Raji (cell line): ENCODE results near the gene EYA4.

Source experiments
- POLR2A ChIP-seq: IDR thresholded peaks from 2 replicates; pipeline ENCODE4 v1.6.1; 2011; ENCODE audit warnings: low read depth, low read length, control low read depth; ENCODE audit not compliant: insufficient read depth

The EYA4 gene

DNA sequence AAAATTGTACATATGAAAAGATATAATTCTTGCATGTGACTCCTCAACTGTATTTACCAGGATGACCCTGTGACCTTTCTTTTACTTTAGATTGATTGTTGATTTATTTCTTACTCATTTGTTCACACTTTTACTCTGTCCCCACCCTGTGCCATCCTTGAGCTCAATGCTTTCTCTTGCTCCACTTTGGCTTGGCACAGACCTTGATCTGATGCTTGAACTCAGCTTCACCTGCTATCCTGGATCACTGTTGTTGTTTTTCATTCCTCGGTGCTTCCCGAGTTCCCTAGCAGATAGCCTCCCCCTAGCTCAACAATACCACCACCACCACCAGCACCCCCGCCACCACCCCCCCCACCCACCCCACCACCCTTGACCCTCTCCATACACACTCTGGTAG lies 102.1 kb downstream of the EYA4 start:
- TF ChIP-seq POLR2A, result no peak

DNA sequence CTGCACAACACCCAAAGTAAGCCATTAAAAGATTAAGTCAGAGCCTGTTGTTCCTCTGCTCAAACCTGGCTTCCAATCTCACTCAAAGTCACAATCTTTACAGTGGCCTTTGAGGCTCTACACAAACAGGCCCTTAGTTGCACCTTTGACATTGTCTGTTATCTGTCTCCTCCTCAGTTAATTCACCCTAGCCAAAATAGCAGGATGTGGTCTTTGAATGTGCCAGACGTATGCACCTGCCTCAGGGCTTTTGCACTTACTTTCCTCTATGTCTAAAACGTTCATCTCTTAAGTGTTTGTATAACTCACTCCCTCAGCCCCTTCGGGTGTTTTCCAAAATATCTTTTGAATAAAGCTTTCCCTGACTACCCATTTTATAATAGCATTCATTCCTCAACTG lies 107.7 kb downstream of the EYA4 start:
- no peak for TF ChIP-seq POLR2A

DNA sequence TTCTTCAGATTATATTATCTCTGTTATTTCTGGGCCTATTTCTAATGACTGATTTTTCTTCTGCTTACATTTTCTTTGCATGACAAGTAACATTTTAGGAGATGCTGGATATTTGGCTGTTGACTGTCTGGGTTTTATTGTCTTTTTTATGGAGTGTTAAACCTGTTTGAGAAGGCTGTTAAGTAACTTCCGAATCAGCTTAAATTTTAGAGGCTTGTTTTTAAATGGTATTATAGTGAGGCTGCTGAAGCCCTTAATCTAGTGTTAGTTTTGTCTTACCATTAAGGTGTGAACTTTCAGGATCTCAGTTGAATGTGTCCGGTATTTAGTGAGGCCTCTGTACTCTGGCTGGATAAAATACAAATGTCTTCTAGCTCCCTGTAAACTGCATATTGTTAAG lies 109.8 kb downstream of the EYA4 start:
- TF ChIP-seq POLR2A, result no peak

DNA sequence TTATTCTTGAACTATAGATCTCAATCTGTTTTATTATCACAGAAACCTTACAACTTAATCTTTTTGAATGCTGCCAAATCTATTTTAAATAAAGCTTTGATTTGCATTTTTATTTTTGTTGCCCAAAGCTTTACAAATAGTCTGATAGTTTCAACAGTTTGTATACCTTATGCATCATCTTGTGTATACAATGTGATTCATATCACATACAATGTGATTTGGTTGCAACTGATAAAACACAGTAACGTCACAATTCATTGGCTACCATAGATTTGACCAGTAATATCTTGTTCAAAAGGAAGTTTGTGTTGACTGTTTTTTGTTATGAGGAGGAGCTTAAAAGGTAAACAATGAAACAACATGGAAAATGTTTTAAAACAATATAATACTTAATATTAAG lies 110.9 kb downstream of the EYA4 start:
- no peak for TF ChIP-seq POLR2A

DNA sequence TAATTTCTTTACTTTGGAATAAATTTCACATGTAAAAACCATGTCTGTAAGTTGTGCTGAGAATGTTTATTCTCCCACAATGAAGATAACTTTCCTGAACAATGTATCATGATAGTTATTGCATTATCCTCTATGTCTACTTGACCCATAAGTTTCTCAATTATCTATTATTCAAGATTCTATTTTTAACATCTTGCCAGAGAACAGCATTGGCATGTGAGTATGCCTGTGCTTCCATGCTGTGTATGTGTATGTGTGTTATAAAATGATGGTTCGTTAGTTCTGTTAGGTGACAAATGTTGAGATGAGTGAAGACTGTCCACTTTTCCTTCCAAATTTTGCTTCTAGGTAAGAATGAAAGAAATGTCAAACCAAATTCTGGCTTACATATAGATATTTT lies 111.9 kb downstream of the EYA4 start:
- TF ChIP-seq POLR2A, result no peak

DNA sequence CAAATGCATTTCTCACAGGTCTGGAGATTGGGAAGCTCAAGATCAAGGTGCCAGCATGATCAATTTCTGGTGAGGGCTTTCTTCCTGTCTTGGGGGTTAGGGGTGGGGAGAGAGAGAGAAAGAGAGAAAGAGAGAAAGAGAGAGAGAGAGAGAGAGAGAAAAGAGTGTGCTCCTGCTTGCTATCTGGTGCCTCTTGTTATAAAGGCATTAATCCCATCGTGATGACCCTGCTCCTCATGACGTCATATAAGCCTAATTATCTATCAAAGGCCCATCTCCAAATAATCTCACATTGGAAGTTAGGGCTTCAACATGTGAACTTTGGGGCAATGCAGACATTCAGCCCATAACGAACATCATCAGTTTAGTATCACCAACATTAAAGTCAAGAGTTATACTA lies 114.8 kb downstream of the EYA4 start:
- TF ChIP-seq POLR2A, result no peak

DNA sequence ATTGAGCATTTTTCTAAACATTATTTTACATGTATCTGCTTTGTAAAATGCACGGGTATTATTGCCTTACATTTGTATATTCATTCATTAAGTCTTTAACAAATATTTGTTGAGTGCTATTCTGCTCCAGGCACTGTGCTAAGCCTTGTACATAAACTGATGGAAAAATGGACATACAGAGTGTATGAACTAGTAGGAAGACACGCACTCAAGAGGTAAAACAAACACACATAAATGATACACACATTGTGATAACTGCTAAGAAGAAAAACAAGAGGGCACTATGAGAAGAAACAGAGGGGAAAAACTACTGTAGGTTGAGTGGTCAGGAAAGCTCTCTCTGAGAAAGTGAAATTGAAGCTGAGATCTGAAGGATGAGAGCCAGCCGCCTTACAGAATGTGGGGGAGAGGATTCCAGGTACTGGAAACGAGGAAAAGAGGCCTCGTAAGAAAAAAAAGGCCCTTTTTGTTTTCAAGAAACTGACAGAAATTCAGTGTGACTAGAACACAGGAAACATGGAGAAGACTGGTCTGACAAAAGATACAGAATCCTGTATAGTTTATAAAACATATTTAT lies 117.5 kb downstream of the EYA4 start:
- TF ChIP-seq POLR2A, result no peak

DNA sequence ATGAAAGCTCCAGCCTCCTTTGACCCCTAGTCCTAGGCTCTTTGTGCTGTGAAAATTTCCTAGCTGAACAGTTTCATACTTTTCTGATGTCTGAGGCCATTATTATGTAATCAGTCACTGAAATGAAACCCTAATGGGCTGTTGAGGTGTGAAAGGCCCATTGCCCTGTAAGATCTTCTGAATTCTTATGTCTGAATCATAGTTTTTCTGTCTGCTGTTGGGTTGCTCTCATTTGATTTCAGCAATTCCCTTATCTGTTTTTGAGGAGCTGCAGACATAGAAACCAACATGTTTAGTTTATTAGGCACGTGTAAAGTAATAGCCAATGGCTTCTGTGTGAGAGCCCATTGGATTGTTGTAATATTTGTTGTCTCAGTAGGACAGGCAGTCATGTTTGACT lies 118.1 kb downstream of the EYA4 start:
- no peak for TF ChIP-seq POLR2A

DNA sequence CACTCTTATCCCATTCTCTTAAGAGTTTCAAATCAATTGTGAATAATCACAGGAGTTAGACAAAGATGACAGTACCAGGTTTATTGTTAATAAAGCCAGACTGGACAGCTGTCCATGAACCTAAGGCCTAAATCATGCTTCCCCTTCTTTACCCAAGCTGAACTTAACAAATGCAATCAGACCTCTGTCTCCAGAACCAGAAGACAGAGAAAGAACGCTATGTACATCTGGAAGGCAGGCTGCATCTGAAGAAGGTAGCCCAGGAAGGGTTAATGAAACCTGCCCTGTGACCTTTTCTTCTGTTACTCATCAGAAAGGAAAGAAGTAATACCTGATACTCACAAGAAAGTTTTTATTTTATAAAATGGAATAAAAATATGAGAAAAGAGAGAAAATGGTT lies 118.6 kb downstream of the EYA4 start:
- TF ChIP-seq POLR2A, result no peak

DNA sequence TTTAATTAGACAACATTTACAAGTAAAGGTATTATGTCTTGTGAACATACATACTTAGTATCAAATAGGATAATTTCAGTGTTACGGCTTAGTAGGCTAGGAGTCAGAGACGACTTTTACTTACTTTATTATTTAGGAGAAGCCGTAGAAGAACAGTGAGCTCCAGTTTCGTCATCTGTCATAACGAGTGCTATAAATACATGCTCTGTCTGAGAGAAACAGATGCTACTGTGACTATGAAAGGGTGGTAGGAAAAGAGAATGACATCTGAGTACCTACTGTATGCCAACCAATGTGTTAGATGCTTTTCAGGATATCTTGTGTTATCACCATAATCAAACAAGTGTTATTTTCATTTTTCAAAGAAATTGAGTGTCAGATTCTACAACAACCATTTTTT lies 119.0 kb downstream of the EYA4 start:
- TF ChIP-seq POLR2A, result no peak

DNA sequence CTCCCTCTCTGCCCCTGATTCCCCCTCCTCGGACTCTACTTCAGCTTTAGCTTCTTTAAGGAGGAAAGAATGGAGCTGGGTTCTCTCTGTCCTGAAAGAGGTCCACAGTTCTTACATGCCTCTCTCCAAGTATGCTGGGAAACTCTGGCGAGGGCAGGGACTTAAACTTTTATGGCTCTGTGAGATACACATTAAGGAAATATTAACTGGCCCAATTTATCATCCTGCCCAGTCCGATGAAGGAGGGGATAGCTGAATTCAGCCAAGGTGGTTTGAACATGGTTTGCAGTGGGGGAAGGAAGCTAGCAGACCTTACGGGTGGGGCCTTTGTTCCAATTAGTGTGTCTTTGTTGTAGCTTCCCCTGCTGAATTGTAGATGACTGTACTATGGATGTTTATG lies 121.7 kb downstream of the EYA4 start:
- no peak for TF ChIP-seq POLR2A

DNA sequence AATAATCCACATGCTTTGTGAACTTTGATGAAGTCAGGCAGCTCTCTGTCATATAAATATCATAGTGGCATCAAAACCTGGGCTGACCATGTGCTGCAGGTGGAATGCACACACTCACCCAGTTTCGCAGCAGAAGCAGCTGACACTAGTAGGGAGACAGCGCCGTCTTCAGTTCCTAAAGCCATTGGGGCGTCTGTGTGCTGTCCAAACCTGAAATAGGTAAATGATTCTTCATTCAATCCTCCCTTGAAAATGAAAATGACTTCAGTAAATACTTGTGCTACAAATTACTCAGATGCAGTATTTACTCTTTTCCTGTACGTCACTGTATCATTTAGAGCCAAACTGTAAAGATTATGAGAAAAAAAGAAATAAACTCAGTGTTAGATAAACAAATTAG lies 127.5 kb downstream of the EYA4 start:
- TF ChIP-seq POLR2A, result no peak

DNA sequence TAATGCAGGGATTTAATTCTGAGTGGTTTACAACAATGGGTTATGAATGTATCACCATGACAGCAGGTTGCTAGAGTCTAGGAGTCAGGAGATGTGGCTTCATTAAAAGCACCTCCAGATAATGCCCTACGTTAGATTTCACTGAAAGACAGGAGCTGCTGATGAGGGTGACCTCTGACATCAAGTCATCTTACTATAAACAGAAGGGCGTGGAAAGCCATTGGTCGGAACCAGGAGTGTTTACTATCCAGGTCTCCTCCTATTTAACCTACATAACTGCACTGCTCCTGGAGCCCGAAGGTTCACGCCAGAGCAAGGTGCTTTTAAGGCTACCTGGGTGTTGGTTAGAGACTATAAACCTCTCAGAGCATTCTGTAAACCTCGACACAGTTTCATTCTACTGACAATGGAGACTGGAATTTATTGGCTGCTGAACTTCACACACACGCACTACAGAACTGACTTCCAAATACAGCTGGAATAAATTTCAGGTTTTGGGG lies 128.7 kb downstream of the EYA4 start:
- no peak for TF ChIP-seq POLR2A

DNA sequence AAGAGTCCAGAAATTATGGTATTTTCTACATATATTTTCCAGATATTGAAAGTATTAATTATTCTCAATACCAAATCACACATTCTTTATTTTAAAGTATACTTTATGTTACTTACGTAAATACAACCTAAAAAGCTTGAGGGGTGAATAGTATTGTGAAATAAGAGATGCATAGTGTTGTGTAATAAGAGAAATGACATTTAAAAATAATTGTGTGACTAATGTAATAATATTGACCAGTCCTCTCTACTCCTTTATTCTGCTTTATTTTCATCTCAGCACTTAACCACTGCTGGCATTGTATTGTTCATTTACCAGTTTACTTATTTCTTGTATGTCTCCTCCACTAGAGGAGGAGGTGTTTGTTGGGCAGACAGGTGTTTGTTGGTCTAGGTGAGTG lies 135.6 kb downstream of the EYA4 start:
- TF ChIP-seq POLR2A, result no peak

DNA sequence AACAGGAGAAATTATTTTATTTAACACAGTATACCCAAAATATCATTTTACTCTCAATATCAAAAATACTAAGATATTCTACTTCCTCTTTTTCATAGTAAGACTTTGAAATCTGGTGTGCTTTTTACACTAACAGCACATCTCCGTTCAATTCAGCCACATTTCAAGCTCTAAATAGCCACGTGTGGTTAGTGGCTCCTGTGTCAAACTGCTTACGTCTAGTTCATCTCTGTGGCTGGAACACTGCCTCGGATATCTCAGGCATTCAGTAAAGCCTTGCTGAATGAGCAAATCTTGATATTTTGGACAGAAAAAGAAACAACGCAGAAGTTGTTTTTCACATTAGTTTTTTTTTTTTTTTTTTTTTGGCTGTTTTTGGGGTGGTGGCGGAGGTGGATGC lies 136.1 kb downstream of the EYA4 start:
- TF ChIP-seq POLR2A, result no peak

DNA sequence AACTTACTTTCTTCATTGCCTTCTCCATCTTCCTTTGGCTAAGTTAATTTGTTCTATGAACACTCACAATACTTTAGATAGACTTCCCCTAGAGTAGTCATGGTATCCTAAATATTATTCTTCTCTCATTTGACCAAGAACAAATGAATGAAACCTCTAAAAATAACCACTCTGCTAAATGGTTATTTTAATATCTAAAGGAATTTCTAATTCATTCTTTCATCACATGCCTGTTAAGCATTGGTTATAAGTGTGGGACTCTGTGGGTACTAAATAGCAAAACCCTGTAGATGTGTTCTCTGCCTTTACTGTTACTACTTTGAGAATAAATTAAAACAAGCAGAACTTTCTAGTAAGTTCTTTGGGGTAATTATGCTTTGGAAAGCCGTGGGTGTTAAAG lies 138.9 kb downstream of the EYA4 start:
- no peak for TF ChIP-seq POLR2A

DNA sequence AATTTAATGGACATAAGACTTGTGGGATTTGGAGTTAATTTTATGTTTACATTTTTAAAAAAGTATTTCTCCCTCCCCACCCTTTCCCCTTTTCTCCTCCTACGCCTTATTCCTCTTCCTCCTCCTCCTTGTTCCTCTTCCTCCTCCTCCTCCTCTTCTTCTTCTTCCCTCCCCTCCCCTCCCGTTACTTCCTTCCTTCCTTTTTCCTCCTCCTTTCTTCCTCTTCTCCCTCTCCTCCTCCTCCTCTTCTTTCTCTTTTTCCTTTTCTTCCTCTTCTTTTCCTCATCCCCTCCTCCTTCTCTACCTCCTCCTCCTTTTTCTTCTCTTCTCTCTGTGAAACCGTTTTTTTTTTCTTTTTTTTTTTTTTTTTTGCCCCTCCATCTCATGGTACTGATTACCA lies 139.6 kb downstream of the EYA4 start:
- no peak for TF ChIP-seq POLR2A

DNA sequence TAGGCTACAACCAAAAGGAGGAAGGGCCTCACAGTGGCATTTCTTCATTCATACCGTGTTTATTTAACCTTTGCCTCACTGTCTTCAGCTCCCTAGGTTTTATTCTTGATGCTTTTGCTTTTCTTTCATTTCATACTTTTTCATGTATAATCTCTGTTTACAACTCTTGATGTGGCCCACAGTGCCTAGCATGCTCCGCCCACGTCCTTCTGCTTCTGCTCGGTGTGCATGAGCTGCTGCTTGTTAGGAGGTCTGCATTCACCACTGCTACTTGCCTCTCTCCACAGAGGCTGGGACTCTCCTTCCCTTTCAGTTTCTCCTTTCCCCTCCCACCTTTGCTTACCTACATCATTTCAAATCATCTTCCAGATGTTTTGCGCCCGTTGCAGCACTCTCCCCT lies 147.6 kb downstream of the EYA4 start:
- no peak for TF ChIP-seq POLR2A

DNA sequence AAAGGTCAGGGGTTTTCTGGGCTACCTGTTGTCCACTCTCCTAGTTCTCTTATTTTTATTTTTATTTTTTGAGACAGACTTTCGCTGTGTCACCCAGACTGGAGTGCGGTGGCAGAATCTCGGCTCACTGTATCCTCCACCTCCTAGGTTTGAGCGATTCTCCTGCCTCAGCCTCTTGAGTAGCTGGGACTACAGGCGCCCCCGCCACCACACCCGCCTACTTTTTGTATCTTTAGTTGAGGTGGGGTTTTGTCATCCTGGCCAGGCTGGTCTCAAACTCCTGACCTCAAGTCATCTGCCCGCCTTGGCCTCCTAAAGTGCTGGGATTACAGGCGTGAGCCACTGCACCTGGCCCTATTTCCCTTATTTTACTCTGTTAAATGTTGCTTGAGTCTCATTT lies 149.0 kb downstream of the EYA4 start:
- TF ChIP-seq POLR2A, result no peak

DNA sequence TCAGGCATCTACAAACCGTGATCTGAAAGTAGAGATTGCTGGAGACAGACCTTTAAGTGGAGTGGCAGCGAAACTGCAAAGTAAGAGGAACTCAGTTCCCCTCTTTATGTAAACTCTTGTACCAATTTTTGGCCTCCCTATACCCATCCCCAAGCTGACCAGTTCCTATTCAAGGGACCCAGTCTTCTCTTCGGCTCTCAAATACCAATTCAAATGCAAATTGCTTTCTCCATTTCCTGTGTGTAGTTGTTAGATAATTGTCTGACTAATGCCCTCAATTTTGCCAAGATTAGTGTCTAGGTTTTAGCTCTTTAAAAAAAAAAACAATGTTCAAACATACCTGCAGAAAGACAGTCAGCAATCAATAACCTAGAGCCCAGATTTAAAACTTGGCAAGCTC lies 150.9 kb downstream of the EYA4 start:
- no peak for TF ChIP-seq POLR2A
